ENCODE measurements around the gene RIMS4.

GRCh38 chr20:44803383-44803941 is 6.9 kb downstream of the RIMS4 start:
- TF ChIP-seq, protein P1, sequence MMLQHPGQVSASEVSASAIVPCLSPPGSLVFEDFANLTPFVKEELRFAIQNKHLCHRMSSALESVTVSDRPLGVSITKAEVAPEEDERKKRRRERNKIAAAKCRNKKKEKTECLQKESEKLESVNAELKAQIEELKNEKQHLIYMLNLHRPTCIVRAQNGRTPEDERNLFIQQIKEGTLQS (IDR thresholded peaks at IDR 0.05), result no peak
- TF ChIP-seq, protein P2, sequence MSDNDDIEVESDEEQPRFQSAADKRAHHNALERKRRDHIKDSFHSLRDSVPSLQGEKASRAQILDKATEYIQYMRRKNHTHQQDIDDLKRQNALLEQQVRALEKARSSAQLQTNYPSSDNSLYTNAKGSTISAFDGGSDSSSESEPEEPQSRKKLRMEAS (IDR thresholded peaks at IDR 0.05), result no peak
- TF ChIP-seq, protein P3, sequence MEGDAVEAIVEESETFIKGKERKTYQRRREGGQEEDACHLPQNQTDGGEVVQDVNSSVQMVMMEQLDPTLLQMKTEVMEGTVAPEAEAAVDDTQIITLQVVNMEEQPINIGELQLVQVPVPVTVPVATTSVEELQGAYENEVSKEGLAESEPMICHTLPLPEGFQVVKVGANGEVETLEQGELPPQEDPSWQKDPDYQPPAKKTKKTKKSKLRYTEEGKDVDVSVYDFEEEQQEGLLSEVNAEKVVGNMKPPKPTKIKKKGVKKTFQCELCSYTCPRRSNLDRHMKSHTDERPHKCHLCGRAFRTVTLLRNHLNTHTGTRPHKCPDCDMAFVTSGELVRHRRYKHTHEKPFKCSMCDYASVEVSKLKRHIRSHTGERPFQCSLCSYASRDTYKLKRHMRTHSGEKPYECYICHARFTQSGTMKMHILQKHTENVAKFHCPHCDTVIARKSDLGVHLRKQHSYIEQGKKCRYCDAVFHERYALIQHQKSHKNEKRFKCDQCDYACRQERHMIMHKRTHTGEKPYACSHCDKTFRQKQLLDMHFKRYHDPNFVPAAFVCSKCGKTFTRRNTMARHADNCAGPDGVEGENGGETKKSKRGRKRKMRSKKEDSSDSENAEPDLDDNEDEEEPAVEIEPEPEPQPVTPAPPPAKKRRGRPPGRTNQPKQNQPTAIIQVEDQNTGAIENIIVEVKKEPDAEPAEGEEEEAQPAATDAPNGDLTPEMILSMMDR (IDR thresholded peaks at IDR 0.05; ENCODE audit: low read depth, low read length, missing input control), result no peak
- no peak for TF ChIP-seq GABPA (IDR thresholded peaks at IDR 0.05 in 1 of 2, conservative IDR thresholded peaks at IDR 0.05 in 1 of 2)
- TF ChIP-seq ZBTB33 (IDR thresholded peaks at IDR 0.05), result no peak
- no peak for TF ChIP-seq SP1 (IDR thresholded peaks at IDR 0.05)
- TF ChIP-seq RXRA (IDR thresholded peaks at IDR 0.05), result no peak
- no peak for TF ChIP-seq EGR1 (IDR thresholded peaks at IDR 0.05; ENCODE audit: low read depth in 2 of 2)
- TF ChIP-seq, protein P4, sequence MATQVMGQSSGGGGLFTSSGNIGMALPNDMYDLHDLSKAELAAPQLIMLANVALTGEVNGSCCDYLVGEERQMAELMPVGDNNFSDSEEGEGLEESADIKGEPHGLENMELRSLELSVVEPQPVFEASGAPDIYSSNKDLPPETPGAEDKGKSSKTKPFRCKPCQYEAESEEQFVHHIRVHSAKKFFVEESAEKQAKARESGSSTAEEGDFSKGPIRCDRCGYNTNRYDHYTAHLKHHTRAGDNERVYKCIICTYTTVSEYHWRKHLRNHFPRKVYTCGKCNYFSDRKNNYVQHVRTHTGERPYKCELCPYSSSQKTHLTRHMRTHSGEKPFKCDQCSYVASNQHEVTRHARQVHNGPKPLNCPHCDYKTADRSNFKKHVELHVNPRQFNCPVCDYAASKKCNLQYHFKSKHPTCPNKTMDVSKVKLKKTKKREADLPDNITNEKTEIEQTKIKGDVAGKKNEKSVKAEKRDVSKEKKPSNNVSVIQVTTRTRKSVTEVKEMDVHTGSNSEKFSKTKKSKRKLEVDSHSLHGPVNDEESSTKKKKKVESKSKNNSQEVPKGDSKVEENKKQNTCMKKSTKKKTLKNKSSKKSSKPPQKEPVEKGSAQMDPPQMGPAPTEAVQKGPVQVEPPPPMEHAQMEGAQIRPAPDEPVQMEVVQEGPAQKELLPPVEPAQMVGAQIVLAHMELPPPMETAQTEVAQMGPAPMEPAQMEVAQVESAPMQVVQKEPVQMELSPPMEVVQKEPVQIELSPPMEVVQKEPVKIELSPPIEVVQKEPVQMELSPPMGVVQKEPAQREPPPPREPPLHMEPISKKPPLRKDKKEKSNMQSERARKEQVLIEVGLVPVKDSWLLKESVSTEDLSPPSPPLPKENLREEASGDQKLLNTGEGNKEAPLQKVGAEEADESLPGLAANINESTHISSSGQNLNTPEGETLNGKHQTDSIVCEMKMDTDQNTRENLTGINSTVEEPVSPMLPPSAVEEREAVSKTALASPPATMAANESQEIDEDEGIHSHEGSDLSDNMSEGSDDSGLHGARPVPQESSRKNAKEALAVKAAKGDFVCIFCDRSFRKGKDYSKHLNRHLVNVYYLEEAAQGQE (IDR thresholded peaks at IDR 0.05), result no peak
- no peak for TF ChIP-seq NR2F2 (IDR thresholded peaks at IDR 0.05)
- TF ChIP-seq YY1 (IDR thresholded peaks at IDR 0.05), result no peak
- no peak for TF ChIP-seq HNF4G (IDR thresholded peaks at IDR 0.05)
- no peak for TF ChIP-seq JUND (IDR thresholded peaks at IDR 0.05)

Data from liver (tissue), 3 donors.